NB4 (cell line): ENCODE results near the gene KIF4A.

Experiments
- CTCF ChIP-seq: IDR thresholded peaks from one replicate; pipeline ENCODE4 v1.5.1; 2012; ENCODE audit warnings: low read depth, low read length
- MAX ChIP-seq: IDR thresholded peaks from 2 replicates; pipeline ENCODE4 v1.6.1; 2011; ENCODE audit warnings: low read depth, low read length
- MYC ChIP-seq: IDR thresholded peaks from 2 replicates; pipeline ENCODE4 v1.6.1; 2011; ENCODE audit warnings: low read depth, low read length
- POLR2A ChIP-seq: IDR thresholded peaks from 2 replicates; pipeline ENCODE4 v1.6.1; 2011; ENCODE audit warnings: mild to moderate bottlenecking; ENCODE audit not compliant: insufficient read length; ENCODE audit errors: extremely low read depth

- TF ChIP-seq CTCF (no peak), POLR2A (no peak), MAX (no peak), MYC (no peak)
Measured at GRCh38 chrX:70343435-70343834, 53.5 kb downstream of the KIF4A start.
